Ishikawa (cell line): ENCODE results near the gene INAFM2.

Experiments used
- CEBPB ChIP-seq: IDR thresholded peaks from 2 replicates; pipeline ENCODE4 v1.6.1; 2012
- CREB1 ChIP-seq: IDR thresholded peaks from 2 replicates; pipeline ENCODE4 v1.6.1; 2012; ENCODE audit warnings: low read depth
- EGR1 ChIP-seq: IDR thresholded peaks from 2 replicates; pipeline ENCODE4 v1.6.1; 2012
- EP300 ChIP-seq: IDR thresholded peaks from 2 replicates; pipeline ENCODE4 v1.6.1; 2012; ENCODE audit warnings: borderline replicate concordance
- FOXM1 ChIP-seq: IDR thresholded peaks from 2 replicates; pipeline ENCODE4 v1.6.1; 2012; ENCODE audit warnings: low read depth, borderline replicate concordance
- NFIC ChIP-seq: IDR thresholded peaks from 2 replicates; pipeline ENCODE4 v1.6.1; 2012
- RAD21 ChIP-seq: IDR thresholded peaks from 2 replicates; pipeline ENCODE4 v1.6.1; 2012; ENCODE audit warnings: low read depth
- TAF1 ChIP-seq: IDR thresholded peaks from 2 replicates; pipeline ENCODE4 v1.6.1; 2012; ENCODE audit warnings: low read depth, mild to moderate bottlenecking
- TCF12 ChIP-seq: IDR thresholded peaks from 2 replicates; pipeline ENCODE4 v1.6.1; 2012; ENCODE audit warnings: low read depth
- TEAD4 ChIP-seq: IDR thresholded peaks from 2 replicates; pipeline ENCODE4 v1.6.1; 2012
- YY1 ChIP-seq: IDR thresholded peaks from 2 replicates; pipeline ENCODE4 v1.6.1; 2012; ENCODE audit warnings: low read depth
- ZBTB7A ChIP-seq: IDR thresholded peaks from 2 replicates; pipeline ENCODE4 v1.6.1; 2012; ENCODE audit warnings: low read depth
- TF ChIP-seq, protein P1 (sequence below): IDR thresholded peaks from 2 replicates; pipeline ENCODE4 v1.6.1; 2012
- TF ChIP-seq, protein P2 (sequence below): IDR thresholded peaks from 2 replicates; pipeline ENCODE4 v1.6.1; 2012; ENCODE audit warnings: low read depth, mild to moderate bottlenecking
- TF ChIP-seq, protein P3 (sequence below): IDR thresholded peaks from 2 replicates; pipeline ENCODE4 v1.6.1; 2012

The INAFM2 gene

DNA sequence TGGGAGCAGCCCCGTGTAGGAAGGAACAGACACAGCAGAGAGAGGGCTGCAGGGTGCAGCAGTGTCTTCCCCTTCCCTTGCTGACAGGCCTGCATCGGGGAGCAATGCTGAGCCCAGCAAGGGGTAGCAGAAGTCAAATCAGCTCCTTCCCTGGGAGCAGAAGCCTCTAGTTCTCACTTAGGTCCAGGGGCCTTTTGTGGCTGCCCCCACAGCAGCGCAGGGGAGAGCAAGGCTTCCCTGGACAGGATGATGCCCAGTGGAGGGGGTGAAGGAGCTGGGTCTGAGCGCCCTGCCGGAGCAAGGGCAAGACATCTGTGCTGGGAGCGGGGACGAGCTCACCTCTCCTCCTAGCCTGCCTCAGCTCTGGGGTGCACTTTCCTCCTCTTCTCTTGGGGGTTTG, 16.6 kb upstream of the INAFM2 start:
- TF ChIP-seq, protein P1, sequence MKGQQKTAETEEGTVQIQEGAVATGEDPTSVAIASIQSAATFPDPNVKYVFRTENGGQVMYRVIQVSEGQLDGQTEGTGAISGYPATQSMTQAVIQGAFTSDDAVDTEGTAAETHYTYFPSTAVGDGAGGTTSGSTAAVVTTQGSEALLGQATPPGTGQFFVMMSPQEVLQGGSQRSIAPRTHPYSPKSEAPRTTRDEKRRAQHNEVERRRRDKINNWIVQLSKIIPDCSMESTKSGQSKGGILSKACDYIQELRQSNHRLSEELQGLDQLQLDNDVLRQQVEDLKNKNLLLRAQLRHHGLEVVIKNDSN, result no peak
- TF ChIP-seq RAD21, result no peak
- TF ChIP-seq YY1, result no peak
- no peak for TF ChIP-seq NFIC
- TF ChIP-seq TEAD4, result no peak
- no peak for TF ChIP-seq EP300

DNA sequence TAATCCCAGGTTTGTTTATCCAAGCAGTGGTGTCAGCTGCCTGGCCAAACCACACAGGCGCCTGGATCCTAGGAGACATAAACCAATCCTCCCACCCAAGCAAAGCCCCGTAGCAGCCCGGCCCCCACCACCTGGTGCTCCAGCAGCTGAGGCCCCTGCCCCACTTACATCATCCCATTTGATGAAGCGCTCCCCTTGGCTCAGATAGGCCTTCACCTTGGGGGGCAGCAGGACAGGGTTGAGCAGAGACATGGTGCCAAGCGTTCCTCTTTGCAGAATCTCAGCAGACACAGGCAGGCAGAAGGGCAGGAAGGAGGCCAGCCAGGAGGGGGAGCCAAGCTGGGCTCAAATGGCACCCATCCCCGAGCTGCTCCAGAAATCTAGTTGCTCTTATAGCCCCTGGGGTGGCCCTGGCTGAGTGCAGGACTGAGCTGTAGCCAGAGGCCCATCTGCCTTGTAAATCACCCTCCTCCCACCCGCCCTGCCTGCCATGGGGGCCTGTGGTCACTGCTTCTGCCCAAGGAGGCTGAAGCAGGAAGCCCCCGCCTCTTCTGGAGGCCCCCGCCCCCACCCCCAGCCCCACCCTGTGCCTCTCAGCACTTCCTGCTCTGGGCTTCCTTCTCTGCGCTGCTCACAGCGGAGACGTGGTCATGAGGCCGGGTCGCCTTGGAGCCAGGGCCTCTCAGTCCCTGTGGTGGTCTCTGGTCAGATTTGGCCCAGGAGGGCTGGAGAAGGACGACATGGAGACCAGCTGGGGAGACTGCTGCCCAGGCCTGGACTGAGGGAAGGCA, 15.9 kb upstream of the INAFM2 start, which contains the start of gene PLCB2:
Gene PLCB2 (minus strand): TSS at position 515 of the 791 bp plus-strand sequence. CDS start 263 bp downstream, at position 252.
- no peak for TF ChIP-seq YY1
- no peak for TF ChIP-seq EP300
- TF ChIP-seq RAD21, result no peak
- TF ChIP-seq FOXM1, result no peak
- no peak for TF ChIP-seq EGR1

DNA sequence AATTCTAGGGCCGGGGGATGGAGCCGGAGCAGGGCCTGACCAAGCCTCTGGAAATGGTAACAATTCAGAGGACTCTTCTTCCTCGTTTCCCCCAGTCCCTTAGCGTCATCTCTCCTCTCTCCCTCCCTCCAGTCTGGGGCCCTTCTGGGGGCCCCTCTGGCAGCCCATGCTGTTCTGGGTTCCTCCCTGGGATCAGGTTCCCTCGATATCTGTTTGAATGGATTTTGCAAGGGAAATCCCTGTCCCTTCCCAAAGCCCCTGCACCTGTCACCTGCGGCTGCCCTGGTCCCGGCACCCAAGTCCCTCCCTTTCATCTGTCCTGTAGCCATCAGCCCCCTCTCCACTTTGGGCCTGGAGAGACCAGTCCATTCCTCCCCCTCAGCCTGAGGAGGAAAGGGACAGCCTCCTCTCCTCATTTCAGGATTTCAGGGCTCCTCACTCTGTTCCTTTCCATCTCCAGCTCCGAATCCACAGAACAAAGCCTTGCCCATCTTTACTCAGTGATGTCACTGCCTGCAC, 14.1 kb upstream of the INAFM2 start:
- TF ChIP-seq EP300, result no peak
- no peak for TF ChIP-seq TCF12
- TF ChIP-seq, protein P2, sequence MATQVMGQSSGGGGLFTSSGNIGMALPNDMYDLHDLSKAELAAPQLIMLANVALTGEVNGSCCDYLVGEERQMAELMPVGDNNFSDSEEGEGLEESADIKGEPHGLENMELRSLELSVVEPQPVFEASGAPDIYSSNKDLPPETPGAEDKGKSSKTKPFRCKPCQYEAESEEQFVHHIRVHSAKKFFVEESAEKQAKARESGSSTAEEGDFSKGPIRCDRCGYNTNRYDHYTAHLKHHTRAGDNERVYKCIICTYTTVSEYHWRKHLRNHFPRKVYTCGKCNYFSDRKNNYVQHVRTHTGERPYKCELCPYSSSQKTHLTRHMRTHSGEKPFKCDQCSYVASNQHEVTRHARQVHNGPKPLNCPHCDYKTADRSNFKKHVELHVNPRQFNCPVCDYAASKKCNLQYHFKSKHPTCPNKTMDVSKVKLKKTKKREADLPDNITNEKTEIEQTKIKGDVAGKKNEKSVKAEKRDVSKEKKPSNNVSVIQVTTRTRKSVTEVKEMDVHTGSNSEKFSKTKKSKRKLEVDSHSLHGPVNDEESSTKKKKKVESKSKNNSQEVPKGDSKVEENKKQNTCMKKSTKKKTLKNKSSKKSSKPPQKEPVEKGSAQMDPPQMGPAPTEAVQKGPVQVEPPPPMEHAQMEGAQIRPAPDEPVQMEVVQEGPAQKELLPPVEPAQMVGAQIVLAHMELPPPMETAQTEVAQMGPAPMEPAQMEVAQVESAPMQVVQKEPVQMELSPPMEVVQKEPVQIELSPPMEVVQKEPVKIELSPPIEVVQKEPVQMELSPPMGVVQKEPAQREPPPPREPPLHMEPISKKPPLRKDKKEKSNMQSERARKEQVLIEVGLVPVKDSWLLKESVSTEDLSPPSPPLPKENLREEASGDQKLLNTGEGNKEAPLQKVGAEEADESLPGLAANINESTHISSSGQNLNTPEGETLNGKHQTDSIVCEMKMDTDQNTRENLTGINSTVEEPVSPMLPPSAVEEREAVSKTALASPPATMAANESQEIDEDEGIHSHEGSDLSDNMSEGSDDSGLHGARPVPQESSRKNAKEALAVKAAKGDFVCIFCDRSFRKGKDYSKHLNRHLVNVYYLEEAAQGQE, result no peak
- TF ChIP-seq YY1, result no peak
- TF ChIP-seq TAF1, result no peak

DNA sequence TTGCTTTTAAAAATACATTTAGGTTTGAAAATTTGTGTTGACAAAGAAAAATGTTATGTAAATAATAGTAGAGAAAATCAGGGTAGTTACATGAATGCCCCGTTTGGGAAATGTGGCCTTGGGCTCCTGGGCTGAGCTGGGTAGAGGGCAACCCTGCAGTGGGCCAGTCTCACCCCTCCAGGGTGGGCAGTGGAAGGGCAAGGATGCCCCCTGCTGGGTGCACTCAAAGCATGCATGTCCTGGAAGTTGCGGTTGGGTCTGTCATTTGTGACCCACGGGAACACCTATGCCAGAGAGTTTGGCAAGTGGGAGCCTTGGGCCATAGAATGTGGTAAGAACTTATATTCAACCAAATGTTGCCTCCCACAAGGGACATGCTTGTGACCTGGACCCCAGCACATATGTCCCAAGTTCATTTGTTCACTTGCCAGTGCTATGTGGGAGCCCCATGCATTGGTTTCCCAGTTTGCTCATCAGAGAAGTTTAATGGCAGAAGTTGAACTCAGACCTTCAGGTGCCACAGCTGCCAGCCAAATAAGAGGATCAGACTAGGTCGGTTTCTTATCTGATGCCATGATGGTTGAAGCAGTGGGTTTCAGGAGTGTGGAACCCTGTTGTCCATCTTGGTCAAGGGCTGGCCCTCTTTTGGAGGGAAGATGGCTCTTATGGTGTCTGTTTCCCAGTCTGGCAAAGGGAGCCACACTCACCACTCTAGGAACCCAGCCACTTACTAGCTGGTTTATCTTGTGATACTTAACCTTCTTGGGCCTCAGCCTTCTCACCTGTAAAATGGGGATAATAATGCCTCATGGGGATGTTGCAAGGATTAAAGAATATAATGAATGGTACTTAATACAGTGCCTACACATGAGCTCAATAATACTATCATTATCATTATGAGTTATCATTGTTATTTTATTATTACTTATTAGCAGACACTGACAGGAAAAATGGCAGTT, 13.2 kb upstream of the INAFM2 start:
- peak; percentile 93 for TF ChIP-seq RAD21
- TF ChIP-seq CREB1, result no peak

DNA sequence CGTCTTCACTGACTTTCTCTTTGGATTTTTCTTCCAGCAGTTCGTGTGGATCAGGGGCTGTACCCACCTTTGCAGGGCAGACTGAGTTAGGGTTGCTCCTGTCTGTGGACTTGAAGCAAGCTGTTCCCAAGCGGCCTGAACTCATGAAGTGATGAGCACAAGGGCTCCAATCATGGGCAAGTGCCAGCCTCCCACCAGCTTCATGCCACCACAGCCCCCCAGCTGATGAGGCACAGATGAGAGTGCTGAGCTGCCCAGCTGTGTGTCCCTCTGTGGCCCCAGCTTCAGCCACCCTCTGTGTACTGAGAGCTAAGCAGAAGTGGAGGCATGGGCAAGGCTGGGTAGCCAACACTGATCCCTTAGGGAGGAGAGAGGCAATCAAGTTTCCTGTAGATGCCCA, 12.5 kb upstream of the INAFM2 start:
- TF ChIP-seq TEAD4 (no peak), TCF12 (no peak), FOXM1 (no peak), YY1 (no peak), TAF1 (no peak), RAD21 (no peak), NFIC (no peak), EP300 (no peak)
- TF ChIP-seq, protein P1, result no peak
- TF ChIP-seq, protein P3, sequence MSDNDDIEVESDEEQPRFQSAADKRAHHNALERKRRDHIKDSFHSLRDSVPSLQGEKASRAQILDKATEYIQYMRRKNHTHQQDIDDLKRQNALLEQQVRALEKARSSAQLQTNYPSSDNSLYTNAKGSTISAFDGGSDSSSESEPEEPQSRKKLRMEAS, result no peak

DNA sequence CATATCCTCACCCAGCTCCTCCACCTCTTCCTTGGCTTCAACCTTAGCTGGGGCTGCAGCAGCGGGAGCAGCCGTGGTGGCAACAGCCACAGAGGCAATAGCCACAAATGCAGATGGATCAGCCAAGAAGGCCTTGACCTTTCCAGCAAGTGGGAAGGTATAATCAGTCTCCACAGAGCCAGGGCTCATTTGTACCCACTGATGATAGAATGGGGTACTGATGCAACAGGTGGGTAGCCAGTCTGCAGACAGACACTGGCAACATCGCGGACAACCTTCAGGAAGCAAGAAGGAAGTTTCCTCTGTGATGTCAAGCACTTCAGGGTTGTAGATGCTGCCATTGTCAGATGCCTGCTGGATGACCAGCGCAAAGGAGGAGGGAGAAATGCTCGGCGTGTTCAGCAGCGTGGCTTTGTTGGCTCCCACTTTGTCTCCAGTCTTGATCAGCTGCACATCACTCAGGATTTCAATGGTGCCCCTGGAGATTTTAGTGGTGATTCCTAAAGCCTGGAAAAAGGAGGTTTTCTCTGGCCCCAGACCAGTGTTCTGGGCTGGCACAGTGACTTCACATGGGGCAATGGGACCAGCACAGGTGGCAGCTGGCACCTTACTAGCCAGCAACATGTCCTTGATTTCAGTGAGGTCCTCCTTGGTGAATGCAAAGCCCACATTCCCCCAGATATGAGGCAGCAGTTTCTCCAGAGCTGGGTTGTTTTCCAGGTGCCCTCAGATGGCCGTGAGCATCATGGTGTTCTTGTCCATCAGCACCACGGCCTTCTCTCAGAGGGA, 10.9 kb upstream of the INAFM2 start:
- TF ChIP-seq EP300, result no peak
- no peak for TF ChIP-seq EGR1
- TF ChIP-seq FOXM1, result no peak
- no peak for TF ChIP-seq CEBPB
- no peak for TF ChIP-seq YY1
- TF ChIP-seq ZBTB7A, result no peak
- TF ChIP-seq TAF1, result no peak
- no peak for TF ChIP-seq NFIC
- no peak for TF ChIP-seq TCF12
- no peak for TF ChIP-seq CREB1
